Activated T-cell treated with anti-CD3 and anti-CD28 coated beads, Interleukin-2, amount 50 U/mL, for 4 hours (primary cell): ENCODE measurements around the gene MEOX1. TPM values are rescaled to one million over a fixed set of nuclear protein-coding genes. Genes with fewer than 3 reads are reported as not detected.

Experiments used
- ATAC-seq, 2 donors: fragments of 200-7000 bp; cut with Tn5 transposase; one replicate each; pipeline ENCODE4 v1.10.0; 2021
- DNase-seq: peaks from one replicate; pipeline ENCODE4 v3.0.0-alpha.2; 2020
- H3K27me3 Mint-ChIP-seq: one replicate; pipeline ENCODE4 v1.8.0; 2021; ENCODE audit warnings: low read depth, mixed read lengths
- H3K36me3 Mint-ChIP-seq: one replicate; pipeline ENCODE4 v1.8.0; 2022; ENCODE audit warnings: mixed read lengths; ENCODE audit not compliant: insufficient read depth
- H3K4me1 Mint-ChIP-seq: one replicate; pipeline ENCODE4 v1.8.0; 2021; ENCODE audit warnings: low read depth, mixed read lengths
- H3K4me3 Mint-ChIP-seq: one replicate; pipeline ENCODE4 v1.8.0; 2021; ENCODE audit warnings: mild to moderate bottlenecking, moderate library complexity, mixed read lengths
- H3K9me3 Mint-ChIP-seq: one replicate; pipeline ENCODE4 v1.8.0; 2021; ENCODE audit warnings: mixed read lengths
- total RNA-seq, 3 donors: library from RNA; stranded (reverse); gene quantifications; one replicate each; pipeline ENCODE4 v1.2.1, GENCODE V29; 2021

MEOX1 gene
- total RNA-seq, 3 donors from 2014 or later = 0.21 to 0.35 (median 0.24) TPM

DNA sequence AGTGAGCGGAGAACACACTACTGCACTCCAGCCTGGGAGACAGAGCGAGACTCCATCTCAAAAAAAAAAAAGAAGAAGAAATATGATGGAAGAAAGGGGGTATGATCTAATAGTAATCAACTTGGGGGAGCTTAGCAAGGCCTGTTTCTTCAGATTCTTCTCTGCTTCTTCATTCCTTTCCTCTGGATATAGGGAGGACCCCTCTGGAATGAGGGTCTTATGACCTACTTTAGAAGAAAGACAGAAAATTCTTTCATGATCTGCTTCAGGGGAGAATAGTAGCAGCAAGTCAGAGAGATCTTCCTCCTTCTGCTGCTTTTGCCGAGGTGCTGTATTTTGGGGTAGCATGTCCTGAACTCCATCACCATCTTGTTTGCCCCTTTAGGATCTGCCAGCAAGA is 70.7 kb downstream of the MEOX1 start:
- no peaks in the 10 kb centered on the region for H3K9me3 Mint-ChIP-seq
- no peaks in the 10 kb centered on the region for H3K4me1 Mint-ChIP-seq
- no peak overlapping the region for H3K4me3 Mint-ChIP-seq
- DNase-seq = no peak
- no peak for ATAC-seq
- H3K27me3 Mint-ChIP-seq = no peaks in the 10 kb centered on the region
- H3K36me3 Mint-ChIP-seq = no peaks in the 10 kb centered on the region

Other genes starting within 250 kb of the MEOX1 start
- gene DHX8, start 177.9 kb downstream of the MEOX1 start, total RNA-seq = 10 to 100 TPM; 54.3 to 58.3 (median 56.7) TPM
- gene ETV4, start 115.6 kb downstream of the MEOX1 start, total RNA-seq = 1 to 10 TPM; 1.1 to 2.2 (median 2.2) TPM
- gene SOST, start 96.9 kb upstream of the MEOX1 start, total RNA-seq = not detected
- 10 to 100 TPM; 16.9 to 17.4 (median 17.2) TPM for gene DUSP3, start 117.1 kb upstream of the MEOX1 start, total RNA-seq
- not detected for gene CFAP97D1, start 118.5 kb upstream of the MEOX1 start, total RNA-seq
- gene MPP3, start 171.2 kb upstream of the MEOX1 start, total RNA-seq = under 1 TPM; 0.24 to 0.94 (median 0.87) TPM
- gene CD300LG, start 185.3 kb upstream of the MEOX1 start, total RNA-seq = not detected
- gene MPP2, start 245.6 kb upstream of the MEOX1 start, total RNA-seq = under 1 TPM; 0.21 to 0.91 (median 0.54) TPM